ENCODE results near the gene KLC1.

Gene KLC1

GRCh38 chr14:103692871-103693270 lies 63.9 kb downstream of the KLC1 start:
- FAIRE-seq = no peak

- FAIRE-seq = no peak
Observed at GRCh38 chr14:103693515-103693914, 64.5 kb downstream of the KLC1 start.

GRCh38 chr14:103694572-103695026 lies 65.6 kb downstream of the KLC1 start:
- no peak for FAIRE-seq

- no peak for FAIRE-seq
Observed at GRCh38 chr14:103695296-103696069, 66.5 kb downstream of the KLC1 start.

- FAIRE-seq = no peak
Observed at GRCh38 chr14:103696070-103696402, 67.0 kb downstream of the KLC1 start.

- peak; percentile 6 for FAIRE-seq
Observed at GRCh38 chr14:103696466-103697071, 67.6 kb downstream of the KLC1 start.

- FAIRE-seq = no peak
Observed at GRCh38 chr14:103697206-103697602, 68.2 kb downstream of the KLC1 start.

- no peak for FAIRE-seq
Observed at GRCh38 chr14:103697603-103698379, 68.8 kb downstream of the KLC1 start.

- no peak for FAIRE-seq
Observed at GRCh38 chr14:103698380-103699260, 69.6 kb downstream of the KLC1 start.

GRCh38 chr14:103699261-103699661 lies 70.2 kb downstream of the KLC1 start:
- FAIRE-seq = no peak

- FAIRE-seq = no peak
Observed at GRCh38 chr14:103699901-103700752, 71.1 kb downstream of the KLC1 start.

GRCh38 chr14:103700753-103701490 lies 71.9 kb downstream of the KLC1 start:
- no peak for FAIRE-seq

- FAIRE-seq = no peak
Observed at GRCh38 chr14:103702095-103702494, 73.1 kb downstream of the KLC1 start.

- FAIRE-seq = no peak
Observed at GRCh38 chr14:103702497-103703432, 73.8 kb downstream of the KLC1 start.

GRCh38 chr14:103703433-103704385 lies 74.7 kb downstream of the KLC1 start:
- FAIRE-seq = no peak

GRCh38 chr14:103704708-103705107 lies 75.7 kb downstream of the KLC1 start:
- no peak for FAIRE-seq

- no peak for FAIRE-seq
Observed at GRCh38 chr14:103705118-103705503, 76.1 kb downstream of the KLC1 start.

- FAIRE-seq = no peak
Observed at GRCh38 chr14:103705504-103706284, 76.7 kb downstream of the KLC1 start.

Data from G401.6 (cell line).